ENCODE measurements around the gene PLEKHA3. TPM values are rescaled to one million over a fixed set of nuclear protein-coding genes. Genes with fewer than 3 reads are reported as not detected.

Gene PLEKHA3
- total RNA-seq, 2 experiments from 2014 or later = 21.4 to 24.7 TPM

DNA sequence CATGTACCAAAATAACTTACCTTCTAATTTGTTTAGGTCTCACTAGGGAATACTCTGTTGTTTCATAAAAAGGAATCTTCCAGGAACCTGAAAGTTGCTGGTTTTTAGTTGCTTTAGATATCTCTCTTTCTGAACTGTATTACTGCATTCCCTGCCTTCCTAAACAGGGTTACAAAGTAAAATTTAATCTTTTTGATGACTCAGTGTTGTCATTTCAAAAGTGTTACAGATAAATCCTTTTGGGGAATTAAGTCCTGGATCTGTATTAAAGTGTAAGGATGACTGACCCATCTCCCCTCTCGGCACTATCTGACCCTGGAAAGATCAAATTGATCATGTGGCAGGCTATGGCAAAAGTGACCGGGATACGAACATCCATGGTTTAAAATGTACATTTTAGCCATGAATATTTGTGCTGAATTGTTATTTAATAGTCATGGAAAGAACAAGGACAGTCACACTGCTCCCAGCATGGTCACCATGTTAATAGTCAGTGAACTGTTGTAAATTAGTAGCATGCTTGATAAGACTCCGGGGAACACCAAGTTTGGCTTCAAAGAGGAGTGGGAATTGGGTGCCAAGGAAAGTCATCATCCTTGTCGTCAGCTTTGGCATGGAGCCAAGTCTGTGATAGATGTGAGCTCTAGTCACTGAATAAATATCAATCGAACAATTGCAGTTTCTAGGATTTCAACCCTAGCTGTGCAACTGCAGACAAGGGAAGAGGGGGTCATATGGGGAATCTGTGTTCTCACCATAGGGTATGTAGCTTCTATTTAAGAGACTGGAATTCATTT is 4.2 kb downstream of the PLEKHA3 start:
- Mint-ChIP-seq H3K27me3 (no peaks in the 10 kb centered on the region), H3K36me3 (ENCODE audit: low read depth) (peaks cover 40% of the 10 kb centered on the region), H3K4me3 (no peak overlapping the region), H3K27ac (no peak overlapping the region), H3K4me1 (peaks cover 33% of the 10 kb centered on the region), H3K9me3 (no peaks in the 10 kb centered on the region)
- DNase-seq = no peak
- ChIA-PET POLR2A (no interaction called here), CTCF (interaction anchor here (0.6 kb wide), 1 partner anchor 38 kb away, joined by 3 read pairs; no protein-coding TSS in a partner anchor)

DNA sequence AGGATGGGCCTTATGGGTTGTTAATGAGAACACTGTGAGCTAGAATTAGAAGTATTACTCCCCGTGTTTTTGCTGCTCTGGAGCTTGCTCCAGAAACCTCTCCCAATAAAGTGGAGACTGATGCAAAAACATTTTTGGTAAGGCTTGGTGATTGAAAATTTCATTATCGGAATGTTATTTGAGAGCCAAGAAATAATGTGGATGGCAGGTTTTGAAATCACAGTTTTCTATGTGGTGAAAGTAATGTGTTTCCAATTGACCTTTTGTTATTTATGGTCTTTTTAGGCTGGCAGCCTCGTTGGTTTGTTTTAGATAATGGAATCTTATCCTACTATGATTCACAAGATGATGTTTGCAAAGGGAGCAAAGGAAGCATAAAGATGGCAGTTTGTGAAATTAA is 5.1 kb downstream of the PLEKHA3 start:
- POLR2A ChIA-PET = no interaction called here
- H3K4me3 Mint-ChIP-seq = no peak overlapping the region
- H3K27ac Mint-ChIP-seq = no peak overlapping the region
- CTCF ChIA-PET = no interaction called here
- H3K9me3 Mint-ChIP-seq = no peaks in the 10 kb centered on the region
- no peaks in the 10 kb centered on the region for H3K27me3 Mint-ChIP-seq
- no peak for DNase-seq
- H3K4me1 Mint-ChIP-seq = peaks cover 28% of the 10 kb centered on the region
- H3K36me3 Mint-ChIP-seq (ENCODE audit: low read depth) = peaks cover 49% of the 10 kb centered on the region

DNA sequence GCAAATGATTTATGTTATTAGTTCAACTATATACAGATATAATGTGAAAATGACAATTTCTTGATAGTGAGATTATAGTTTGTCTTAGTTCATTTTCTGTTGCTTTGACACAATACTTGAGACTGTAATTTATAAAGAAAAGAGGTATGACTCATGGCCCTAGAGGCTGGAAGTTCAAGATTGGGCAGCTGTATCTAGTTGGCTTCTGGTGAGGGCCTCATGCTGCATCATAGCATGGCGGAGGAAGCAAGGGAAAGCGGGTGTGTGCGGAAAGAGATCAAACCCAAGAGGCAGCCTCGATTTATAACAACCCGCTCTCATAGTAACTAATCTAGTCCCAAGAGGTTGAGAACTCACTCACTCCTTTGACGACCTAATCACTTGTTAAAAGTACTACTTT is 11.4 kb downstream of the PLEKHA3 start:
- CTCF ChIA-PET = interaction anchor here (1.5 to 1.6 kb wide), 2 partner anchors 9 to 15 kb away, joined by 3 to 4 read pairs; no protein-coding TSS in a partner anchor
- Mint-ChIP-seq H3K4me1 (peaks cover 17% of the 10 kb centered on the region), H3K27me3 (no peaks in the 10 kb centered on the region), H3K36me3 (ENCODE audit: low read depth) (peaks cover 70% of the 10 kb centered on the region), H3K9me3 (no peaks in the 10 kb centered on the region), H3K27ac (no peak overlapping the region), H3K4me3 (no peak overlapping the region)
- DNase-seq = no peak
- POLR2A ChIA-PET = no interaction called here

DNA sequence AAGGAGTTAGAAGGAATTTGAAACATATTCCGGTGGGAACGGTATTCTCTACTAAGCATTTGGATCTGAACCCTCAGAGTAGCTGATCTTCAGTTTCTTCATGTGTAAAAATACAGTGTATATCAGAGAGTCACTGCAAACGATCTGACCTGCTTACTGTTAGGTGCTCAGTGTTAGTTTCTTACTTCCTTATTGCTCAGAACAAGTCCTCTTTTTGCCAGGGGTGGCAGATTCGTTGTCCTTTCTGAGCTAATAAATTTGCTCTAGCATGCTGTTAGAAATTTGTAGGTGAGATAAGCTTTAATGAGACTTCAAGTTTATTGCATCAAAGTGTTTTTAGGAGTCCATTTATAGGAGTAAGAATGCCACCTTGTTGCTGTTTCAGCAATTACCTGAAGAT is 15.8 kb downstream of the PLEKHA3 start:
- Mint-ChIP-seq H3K4me3 (no peak overlapping the region), H3K4me1 (peaks cover 13% of the 10 kb centered on the region), H3K36me3 (ENCODE audit: low read depth) (peaks cover 59% of the 10 kb centered on the region), H3K9me3 (no peaks in the 10 kb centered on the region), H3K27me3 (no peaks in the 10 kb centered on the region), H3K27ac (no peak overlapping the region)
- POLR2A ChIA-PET = no interaction called here
- DNase-seq = no peak
- CTCF ChIA-PET = interaction anchor here (1.5 to 2.3 kb wide), 3 partner anchors 14 to 82 kb away, joined by 3 to 17 read pairs (median 3); partner anchors contain the start of gene PLEKHA3

DNA sequence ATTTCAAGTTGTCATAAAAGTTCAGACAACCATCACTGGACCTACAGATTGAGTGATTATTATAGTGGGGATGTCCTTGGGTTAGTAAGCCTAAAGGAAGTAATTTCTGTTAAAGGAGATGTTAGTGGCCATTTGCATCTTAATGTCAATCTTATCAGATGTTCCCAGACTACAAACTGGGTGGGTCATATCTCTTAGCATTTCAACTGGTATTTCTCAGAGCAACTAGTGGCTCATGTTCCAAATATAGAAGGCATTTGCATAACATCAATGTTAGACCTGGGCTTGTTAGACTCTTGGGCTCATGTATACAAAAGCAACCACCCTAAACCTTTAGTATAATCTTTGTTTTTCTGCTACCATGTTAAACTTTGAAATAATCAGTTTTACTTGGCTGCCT is 17.9 kb downstream of the PLEKHA3 start:
- Mint-ChIP-seq H3K27me3 (no peaks in the 10 kb centered on the region), H3K4me3 (no peak overlapping the region), H3K9me3 (no peaks in the 10 kb centered on the region), H3K36me3 (ENCODE audit: low read depth) (peaks cover 63% of the 10 kb centered on the region), H3K27ac (no peak overlapping the region), H3K4me1 (peaks cover 9% of the 10 kb centered on the region)
- ChIA-PET POLR2A (no interaction called here), CTCF (no interaction called here)
- no peak for DNase-seq

DNA sequence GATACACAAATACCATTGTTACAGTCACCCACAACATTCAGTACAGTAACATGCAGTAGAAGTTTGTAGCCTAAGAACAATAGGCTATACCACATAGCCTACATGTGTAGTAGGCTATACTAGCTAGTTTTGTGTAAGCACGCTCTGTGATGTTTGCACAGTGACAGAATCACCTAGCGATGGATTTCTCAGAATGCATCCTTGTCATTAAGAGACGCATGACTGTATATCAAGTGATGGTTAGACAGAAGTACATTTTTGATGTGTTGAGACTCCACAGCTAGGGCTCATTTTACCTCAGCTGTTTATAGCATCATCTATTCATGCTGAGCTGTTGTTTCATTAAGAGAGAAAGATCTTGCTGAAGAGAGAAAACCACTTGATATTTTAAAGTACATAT is 19.4 kb downstream of the PLEKHA3 start:
- DNase-seq = no peak
- H3K27ac Mint-ChIP-seq = no peak overlapping the region
- H3K27me3 Mint-ChIP-seq = no peaks in the 10 kb centered on the region
- peaks cover 9% of the 10 kb centered on the region for H3K4me1 Mint-ChIP-seq
- ChIA-PET CTCF (interaction anchor here (1.3 kb wide), 1 partner anchor 18 kb away, joined by 4 read pairs; no protein-coding TSS in a partner anchor), POLR2A (no interaction called here)
- H3K9me3 Mint-ChIP-seq = no peaks in the 10 kb centered on the region
- peaks cover 54% of the 10 kb centered on the region for H3K36me3 Mint-ChIP-seq (ENCODE audit: low read depth)
- no peak overlapping the region for H3K4me3 Mint-ChIP-seq

DNA sequence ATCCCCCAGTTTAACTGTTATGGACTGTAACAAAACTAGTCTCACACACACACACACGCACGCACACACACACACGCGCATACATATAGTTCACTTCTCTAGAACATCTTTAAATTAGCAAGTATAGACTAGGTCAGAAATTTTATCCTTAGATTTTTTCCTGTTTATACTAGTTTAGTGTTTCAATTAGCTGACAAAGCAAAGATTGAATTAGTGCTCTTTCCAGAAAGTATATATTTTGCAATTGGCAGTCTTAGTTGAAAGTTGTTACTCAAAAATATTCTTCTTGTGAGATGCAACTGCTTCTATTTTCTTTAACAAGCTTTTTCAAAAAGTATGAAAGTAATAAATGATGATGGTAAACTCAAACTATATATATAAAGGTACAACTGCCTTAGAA is 22.5 kb downstream of the PLEKHA3 start:
- DNase-seq = no peak
- H3K36me3 Mint-ChIP-seq (ENCODE audit: low read depth) = peaks cover 44% of the 10 kb centered on the region
- H3K27me3 Mint-ChIP-seq = no peaks in the 10 kb centered on the region
- H3K27ac Mint-ChIP-seq = no peak overlapping the region
- POLR2A ChIA-PET = no interaction called here
- CTCF ChIA-PET = no interaction called here
- no peak overlapping the region for H3K4me3 Mint-ChIP-seq
- H3K9me3 Mint-ChIP-seq = no peaks in the 10 kb centered on the region
- H3K4me1 Mint-ChIP-seq = peaks cover 10% of the 10 kb centered on the region

DNA sequence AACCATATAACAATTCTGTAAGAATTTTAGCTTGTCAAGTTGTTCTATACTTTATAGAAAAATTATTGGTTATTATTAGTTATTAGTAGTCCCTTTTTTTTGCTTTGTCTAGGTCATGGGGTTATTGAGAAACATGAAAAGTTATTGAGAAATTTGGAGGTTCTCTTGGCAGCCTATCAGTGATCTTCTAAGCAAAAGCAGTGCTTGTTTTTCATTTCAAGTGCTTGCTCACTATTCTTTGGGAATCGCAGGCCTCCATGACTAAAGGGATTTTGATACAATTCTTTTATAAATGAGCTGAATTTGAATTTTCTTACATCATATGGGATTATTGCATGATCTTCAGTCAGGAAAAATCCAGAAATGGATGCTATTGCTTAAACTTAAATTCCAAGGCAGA is 25.8 kb downstream of the PLEKHA3 start:
- Mint-ChIP-seq H3K4me3 (no peak overlapping the region), H3K9me3 (no peaks in the 10 kb centered on the region), H3K36me3 (ENCODE audit: low read depth) (peaks cover 35% of the 10 kb centered on the region), H3K4me1 (peaks cover 17% of the 10 kb centered on the region), H3K27me3 (no peaks in the 10 kb centered on the region), H3K27ac (no peak overlapping the region)
- DNase-seq = no peak
- CTCF ChIA-PET = interaction anchor here (1.4 to 1.6 kb wide), 2 partner anchors 14 to 91 kb away, joined by 3 read pairs; no protein-coding TSS in a partner anchor
- POLR2A ChIA-PET = no interaction called here

DNA sequence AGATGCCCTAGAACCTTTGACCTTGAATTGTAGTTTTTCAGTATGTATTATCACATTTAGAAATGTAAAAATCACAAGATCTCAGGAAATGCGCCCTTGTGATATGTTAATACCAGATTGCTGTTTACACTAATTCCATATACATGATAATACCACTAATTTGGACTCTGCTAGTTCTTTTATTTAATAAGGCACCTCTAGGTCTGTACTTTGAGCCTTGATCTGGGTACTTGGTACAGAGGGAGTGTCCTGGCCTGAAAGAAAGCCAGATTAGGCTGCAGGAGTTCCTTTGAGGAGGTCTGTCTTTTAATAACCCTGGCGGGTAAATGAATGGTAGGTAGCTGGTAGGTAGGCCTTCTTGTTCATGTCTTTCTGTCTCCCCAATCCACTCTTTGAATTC is 26.3 kb downstream of the PLEKHA3 start:
- POLR2A ChIA-PET = no interaction called here
- DNase-seq = no peak
- H3K9me3 Mint-ChIP-seq = no peaks in the 10 kb centered on the region
- peaks cover 17% of the 10 kb centered on the region for H3K4me1 Mint-ChIP-seq
- peaks cover 35% of the 10 kb centered on the region for H3K36me3 Mint-ChIP-seq (ENCODE audit: low read depth)
- CTCF ChIA-PET = interaction anchor here (1.4 to 1.6 kb wide), 2 partner anchors 15 to 92 kb away, joined by 3 read pairs; no protein-coding TSS in a partner anchor
- H3K27ac Mint-ChIP-seq = no peak overlapping the region
- H3K4me3 Mint-ChIP-seq = no peak overlapping the region
- no peaks in the 10 kb centered on the region for H3K27me3 Mint-ChIP-seq

DNA sequence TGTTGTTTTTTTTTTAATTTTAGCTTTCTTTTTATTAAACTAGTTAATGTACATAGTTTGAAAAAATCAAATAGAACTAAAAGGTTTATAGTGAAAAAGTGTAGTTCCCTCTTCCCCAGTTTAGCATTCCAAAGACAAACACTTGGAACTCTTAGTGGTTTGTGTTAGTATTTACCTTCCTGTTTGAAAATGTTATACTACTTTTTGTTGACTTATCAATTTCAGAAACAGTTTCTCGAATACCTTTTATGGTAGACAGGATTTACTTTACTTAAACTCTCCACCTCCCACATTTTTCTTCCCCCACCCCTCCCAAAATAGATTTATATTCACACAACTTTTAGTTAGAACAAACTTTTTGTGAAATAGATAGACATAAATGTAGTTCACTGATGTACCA is 26.7 kb downstream of the PLEKHA3 start:
- ChIA-PET CTCF (interaction anchor here (1.4 to 1.6 kb wide), 2 partner anchors 15 to 92 kb away, joined by 3 read pairs; no protein-coding TSS in a partner anchor), POLR2A (no interaction called here)
- no peak for DNase-seq
- Mint-ChIP-seq H3K36me3 (ENCODE audit: low read depth) (peaks cover 35% of the 10 kb centered on the region), H3K27me3 (no peaks in the 10 kb centered on the region), H3K27ac (no peak overlapping the region), H3K4me1 (peaks cover 17% of the 10 kb centered on the region), H3K9me3 (no peaks in the 10 kb centered on the region), H3K4me3 (no peak overlapping the region)

DNA sequence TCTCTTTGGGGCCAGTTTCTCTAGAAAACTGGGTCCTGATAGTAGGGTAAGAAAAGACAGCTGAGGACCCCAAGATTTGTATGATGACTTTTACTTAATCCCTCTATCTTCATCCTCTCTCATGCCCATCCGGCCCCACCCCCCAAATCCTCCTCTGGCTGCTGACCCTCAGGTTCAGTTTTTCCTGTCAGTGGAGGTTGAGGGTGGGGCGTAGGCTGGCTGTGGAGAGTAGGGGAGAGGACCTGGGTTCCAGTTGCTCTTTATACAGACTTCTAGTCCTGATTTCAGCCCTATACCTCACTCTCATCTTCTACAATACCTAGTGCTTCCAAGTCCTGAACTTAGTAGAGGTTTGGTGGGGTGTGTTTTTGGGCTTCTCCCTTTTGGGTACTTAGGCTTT is 28.4 kb downstream of the PLEKHA3 start:
- peaks cover 20% of the 10 kb centered on the region for H3K4me1 Mint-ChIP-seq
- peaks cover 31% of the 10 kb centered on the region for H3K36me3 Mint-ChIP-seq (ENCODE audit: low read depth)
- no peak overlapping the region for H3K27ac Mint-ChIP-seq
- H3K27me3 Mint-ChIP-seq = no peaks in the 10 kb centered on the region
- no peak overlapping the region for H3K4me3 Mint-ChIP-seq
- ChIA-PET CTCF (interaction anchor here (0.7 to 1.1 kb wide), 3 partner anchors 22 to 34 kb away, joined by 3 to 4 read pairs (median 3); partner anchors contain the start of gene PLEKHA3), POLR2A (no interaction called here)
- DNase-seq = no peak
- H3K9me3 Mint-ChIP-seq = no peaks in the 10 kb centered on the region

DNA sequence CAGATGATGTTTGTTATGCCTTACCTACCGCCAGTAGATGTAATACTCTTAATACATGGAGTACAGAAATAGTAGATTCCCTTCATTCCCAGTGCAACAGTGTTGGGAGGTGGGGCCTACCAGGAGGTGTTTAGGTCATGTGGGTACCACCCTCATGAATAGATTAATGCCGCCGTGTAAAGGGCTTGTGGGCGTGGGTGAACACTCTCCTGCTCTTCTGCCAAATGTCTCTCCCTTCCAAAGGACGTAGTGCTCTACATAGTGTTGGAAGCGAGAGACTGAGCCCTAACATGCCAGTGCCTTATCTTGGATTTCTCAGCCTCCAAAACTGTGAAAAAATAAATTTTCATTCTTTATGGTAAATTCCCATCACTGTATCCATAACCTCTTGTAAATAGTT is 30.1 kb downstream of the PLEKHA3 start:
- ChIA-PET CTCF (no interaction called here), POLR2A (no interaction called here)
- peaks cover 39% of the 10 kb centered on the region for H3K36me3 Mint-ChIP-seq (ENCODE audit: low read depth)
- H3K9me3 Mint-ChIP-seq = no peaks in the 10 kb centered on the region
- H3K4me3 Mint-ChIP-seq = no peak overlapping the region
- H3K4me1 Mint-ChIP-seq = peaks cover 36% of the 10 kb centered on the region
- DNase-seq = no peak
- H3K27ac Mint-ChIP-seq = no peak overlapping the region
- H3K27me3 Mint-ChIP-seq = no peaks in the 10 kb centered on the region

DNA sequence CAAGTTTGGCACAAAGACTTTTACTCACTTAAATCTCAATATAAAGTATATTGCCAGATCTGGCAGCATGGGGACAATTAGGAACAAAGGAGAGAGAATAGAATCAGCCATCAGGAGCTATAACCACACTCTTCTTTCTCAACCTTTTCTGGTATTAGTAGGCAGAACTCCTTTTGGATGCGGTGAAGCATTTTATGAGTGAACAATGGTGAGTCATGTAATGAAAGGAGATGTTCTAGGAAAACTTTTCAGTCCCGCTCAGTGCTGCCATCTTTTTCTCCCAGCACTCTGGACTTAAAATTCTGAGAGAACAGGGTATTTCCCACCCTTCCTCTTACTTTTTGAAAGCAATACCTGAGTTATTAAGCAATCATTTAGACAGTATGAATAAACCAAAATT is 32.2 kb downstream of the PLEKHA3 start:
- no peak for DNase-seq
- ChIA-PET CTCF (no interaction called here), POLR2A (no interaction called here)
- H3K4me1 Mint-ChIP-seq = peaks cover 29% of the 10 kb centered on the region
- no peaks in the 10 kb centered on the region for H3K27me3 Mint-ChIP-seq
- no peak overlapping the region for H3K27ac Mint-ChIP-seq
- H3K9me3 Mint-ChIP-seq = no peaks in the 10 kb centered on the region
- no peak overlapping the region for H3K4me3 Mint-ChIP-seq
- H3K36me3 Mint-ChIP-seq (ENCODE audit: low read depth) = peaks cover 38% of the 10 kb centered on the region

Data from activated CD4-positive, alpha-beta T cell treated with anti-CD3 and anti-CD28 coated beads, Interleukin-2, amount 10 ng/mL, durations not matched to agents 7 days and 5 days (primary cell).